Vagina (tissue), 2 donors: ENCODE data around the gene BIN2.
"Not testable (repeated sequence)": the region's sequence is repeated elsewhere in the genome, so short reads cannot be mapped to it uniquely, and the experiment has no call there.

ENCODE experiments used
- POLR2AphosphoS5 ChIP-seq, 2 donors: sonication (generic); formaldehyde crosslinking; IDR thresholded peaks; one replicate each; pipeline ENCODE4 v1.9.0; 2017; ENCODE audit warnings: antibody characterized with exemption in 2 of 2, mild to moderate bottlenecking in 2 of 2, low read depth in 1 of 2; ENCODE audit not compliant: insufficient read depth in 1 of 2
- TF ChIP-seq, protein P1 (sequence below), 3 experiments: fragments of 450-650 bp in 2 of 3; fragments of 200-600 bp in 1 of 3; sonication (generic) in 1 of 3; IDR thresholded peaks; one replicate each; pipeline ENCODE4 v1.5.1; 2017 to 2019; ENCODE audit warnings: antibody characterized with exemption in 3 of 3, mild to moderate bottlenecking in 2 of 3, moderate library complexity in 2 of 3

DNA sequence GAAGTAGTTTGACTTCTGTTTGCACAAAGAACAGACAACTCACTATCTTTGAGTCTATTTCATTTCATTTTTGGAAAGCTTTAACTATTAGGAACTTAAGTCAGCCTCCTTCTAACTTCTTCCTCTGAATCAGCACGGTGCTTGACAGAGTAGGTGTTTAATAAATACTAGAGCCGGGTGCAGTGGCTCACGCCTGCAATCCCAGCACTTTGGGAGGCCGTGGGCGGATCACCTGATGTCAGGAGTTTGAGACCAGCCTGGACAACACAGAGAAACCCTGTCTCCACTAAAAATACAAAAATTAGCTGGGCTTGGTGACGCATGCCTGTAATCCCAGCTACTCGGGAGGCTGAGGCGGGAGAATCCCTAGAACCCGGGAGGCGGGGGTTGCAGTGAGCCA, 23.2 kb downstream of the BIN2 start:
- TF ChIP-seq, protein P1, sequence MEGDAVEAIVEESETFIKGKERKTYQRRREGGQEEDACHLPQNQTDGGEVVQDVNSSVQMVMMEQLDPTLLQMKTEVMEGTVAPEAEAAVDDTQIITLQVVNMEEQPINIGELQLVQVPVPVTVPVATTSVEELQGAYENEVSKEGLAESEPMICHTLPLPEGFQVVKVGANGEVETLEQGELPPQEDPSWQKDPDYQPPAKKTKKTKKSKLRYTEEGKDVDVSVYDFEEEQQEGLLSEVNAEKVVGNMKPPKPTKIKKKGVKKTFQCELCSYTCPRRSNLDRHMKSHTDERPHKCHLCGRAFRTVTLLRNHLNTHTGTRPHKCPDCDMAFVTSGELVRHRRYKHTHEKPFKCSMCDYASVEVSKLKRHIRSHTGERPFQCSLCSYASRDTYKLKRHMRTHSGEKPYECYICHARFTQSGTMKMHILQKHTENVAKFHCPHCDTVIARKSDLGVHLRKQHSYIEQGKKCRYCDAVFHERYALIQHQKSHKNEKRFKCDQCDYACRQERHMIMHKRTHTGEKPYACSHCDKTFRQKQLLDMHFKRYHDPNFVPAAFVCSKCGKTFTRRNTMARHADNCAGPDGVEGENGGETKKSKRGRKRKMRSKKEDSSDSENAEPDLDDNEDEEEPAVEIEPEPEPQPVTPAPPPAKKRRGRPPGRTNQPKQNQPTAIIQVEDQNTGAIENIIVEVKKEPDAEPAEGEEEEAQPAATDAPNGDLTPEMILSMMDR (IDR thresholded peaks at IDR 0.05) = not testable (repeated sequence)
- not testable (repeated sequence) for TF ChIP-seq POLR2AphosphoS5 (IDR thresholded peaks at IDR 0.05; ENCODE audit: insufficient read depth in 1 of 2, low read depth in 1 of 2)
